SK-N-SH treated with all-trans-retinoic acid at 6 μM for 48 hours (cell line): ENCODE results near the gene AGAP2.

Source experiments
- ATAC-seq: fragments of 200-7000 bp; cut with Tn5 transposase; 3 replicates; pipeline ENCODE4 v1.9.1; 2020; ENCODE audit warnings: mild to moderate bottlenecking, moderate library complexity
- BACH2 ChIP-seq: fragments of 250-450 bp; sonication (Bioruptor Pico); IDR thresholded peaks from 2 replicates; pipeline ENCODE4 v1.9.0; 2021; ENCODE audit warnings: mild to moderate bottlenecking, borderline replicate concordance
- CREB5 ChIP-seq: fragments of 250-450 bp; sonication (Bioruptor Pico); IDR thresholded peaks from 2 replicates; pipeline ENCODE4 v1.5.1; 2020; ENCODE audit warnings: low read depth, mild to moderate bottlenecking, moderate library complexity
- CSDC2 ChIP-seq: fragments of 250-450 bp; sonication (Bioruptor Pico); IDR thresholded peaks from 2 replicates; pipeline ENCODE4 v1.5.0; 2020; ENCODE audit warnings: mild to moderate bottlenecking, moderate library complexity
- CSRNP3 ChIP-seq: fragments of 250-450 bp; sonication (Bioruptor Pico); IDR thresholded peaks from 2 replicates; pipeline ENCODE4 v1.5.1; 2021; ENCODE audit warnings: mild to moderate bottlenecking, moderate library complexity
- GLIS3 ChIP-seq: fragments of 250-450 bp; sonication (Bioruptor Pico); IDR thresholded peaks from 2 replicates; pipeline ENCODE4 v1.5.0; 2020; ENCODE audit warnings: mild to moderate bottlenecking, moderate library complexity
- ISL1 ChIP-seq: fragments of 250-450 bp; sonication (Bioruptor Pico); IDR thresholded peaks from 2 replicates; pipeline ENCODE4 v2.1.2; 2022; ENCODE audit warnings: mild to moderate bottlenecking, moderate library complexity
- OSR1 ChIP-seq: fragments of 250-450 bp; sonication (Bioruptor Pico); IDR thresholded peaks from 2 replicates; pipeline ENCODE4 v1.8.0; 2022; ENCODE audit warnings: moderate library complexity, mild to moderate bottlenecking, inconsistent platforms
- PATZ1 ChIP-seq: fragments of 250-450 bp; sonication (Bioruptor Pico); IDR thresholded peaks from 2 replicates; pipeline ENCODE4 v1.8.0; 2020; ENCODE audit warnings: mild to moderate bottlenecking, moderate library complexity, borderline replicate concordance
- PPARA ChIP-seq: fragments of 250-450 bp; sonication (Bioruptor Pico); IDR thresholded peaks from 2 replicates; pipeline ENCODE4 v1.5.0; 2020; ENCODE audit warnings: mild to moderate bottlenecking, borderline replicate concordance
- RARB ChIP-seq: fragments of 250-450 bp; sonication (Bioruptor Pico); IDR thresholded peaks from 2 replicates; pipeline ENCODE4 v1.8.0; 2021; ENCODE audit warnings: mild to moderate bottlenecking, moderate library complexity
- SNAI2 ChIP-seq: fragments of 250-450 bp; sonication (Bioruptor Pico); IDR thresholded peaks from 2 replicates; pipeline ENCODE4 v1.5.0; 2020; ENCODE audit warnings: mild to moderate bottlenecking, moderate library complexity
- TCF4 ChIP-seq: fragments of 250-450 bp; sonication (Bioruptor Pico); IDR thresholded peaks from 2 replicates; pipeline ENCODE4 v1.8.0; 2021; ENCODE audit warnings: mild to moderate bottlenecking, moderate library complexity, borderline replicate concordance
- TOX ChIP-seq: fragments of 250-450 bp; sonication (Bioruptor Pico); IDR thresholded peaks from 2 replicates; pipeline ENCODE4 v1.8.0; 2021; ENCODE audit warnings: mild to moderate bottlenecking, moderate library complexity, borderline replicate concordance
- ZC3H10 ChIP-seq: fragments of 250-450 bp; sonication (Bioruptor Pico); IDR thresholded peaks from 2 replicates; pipeline ENCODE4 v1.5.1; 2021; ENCODE audit warnings: mild to moderate bottlenecking, moderate library complexity
- ZFP3 ChIP-seq: fragments of 250-450 bp; sonication (Bioruptor Pico); IDR thresholded peaks from 2 replicates; pipeline ENCODE4 v1.5.0; 2020; ENCODE audit warnings: mild to moderate bottlenecking, moderate library complexity
- ZFP30 ChIP-seq: fragments of 450-650 bp; formaldehyde crosslinking; IDR thresholded peaks from 2 replicates; pipeline ENCODE4 v1.5.0; 2022; ENCODE audit warnings: mild to moderate bottlenecking, moderate library complexity
- ZNF565 ChIP-seq: fragments of 450-650 bp; formaldehyde crosslinking; conservative IDR thresholded peaks from 2 replicates; pipeline ENCODE4 v1.5.0; 2020; ENCODE audit warnings: low read depth, mild to moderate bottlenecking, moderate library complexity
- ZNF70 ChIP-seq: fragments of 450-650 bp; formaldehyde crosslinking; IDR thresholded peaks from 2 replicates; pipeline ENCODE4 v1.5.0; 2020; ENCODE audit warnings: mild to moderate bottlenecking, moderate library complexity
- ZNF8 ChIP-seq: fragments of 450-650 bp; formaldehyde crosslinking; IDR thresholded peaks from 2 replicates; pipeline ENCODE4 v1.5.0; 2020; ENCODE audit warnings: mild to moderate bottlenecking, moderate library complexity
- TF ChIP-seq, protein P1 (sequence below): fragments of 250-450 bp; sonication (Bioruptor Pico); IDR thresholded peaks from 2 replicates; pipeline ENCODE4 v1.8.0; 2021; ENCODE audit warnings: low read depth, mild to moderate bottlenecking, moderate library complexity, borderline replicate concordance
- TF ChIP-seq, protein P2 (sequence below): fragments of 250-450 bp; sonication (Bioruptor Pico); IDR thresholded peaks from 2 replicates; pipeline ENCODE4 v1.5.0; 2020; ENCODE audit warnings: mild to moderate bottlenecking, moderate library complexity

The AGAP2 gene

DNA sequence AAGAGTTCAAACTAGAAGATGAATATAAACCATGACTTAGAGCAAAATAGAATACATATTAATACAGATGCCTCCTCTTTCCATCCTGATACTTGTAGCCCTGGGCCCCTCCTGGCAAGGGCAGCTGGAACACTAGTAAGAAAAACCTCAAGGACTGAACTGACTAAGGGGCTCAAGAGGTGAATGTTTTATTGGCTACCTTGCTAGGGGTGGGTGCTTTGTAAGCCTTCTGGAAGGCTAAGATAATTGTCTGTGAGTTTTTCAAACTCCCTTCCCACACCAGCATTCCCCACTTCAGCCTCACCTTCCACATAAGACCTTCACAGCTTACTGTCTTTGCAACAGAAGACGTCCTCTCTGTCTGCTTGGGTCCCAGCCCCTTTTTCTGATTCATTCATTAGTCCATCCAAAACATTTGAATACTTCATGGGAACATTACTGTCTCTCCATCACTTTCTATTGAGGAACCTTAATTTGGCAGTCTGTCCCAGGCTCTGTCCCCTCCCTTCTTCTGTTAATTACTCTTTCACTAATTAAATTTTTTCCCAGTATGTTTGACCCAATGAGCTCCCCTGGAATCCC lies 15.3 kb upstream of the AGAP2 start:
- TF ChIP-seq TCF4 (CRISPR knock-in tag), result no peak
- no peak for TF ChIP-seq BACH2 (CRISPR knock-in tag)
- TF ChIP-seq ZNF565, result no peak
- no peak for TF ChIP-seq PPARA (CRISPR knock-in tag)
- TF ChIP-seq RARB (CRISPR knock-in tag), result no peak
- TF ChIP-seq GLIS3 (CRISPR knock-in tag), result no peak
- TF ChIP-seq TOX (CRISPR knock-in tag), result no peak
- TF ChIP-seq ZNF8 (CRISPR knock-in tag), result no peak
- TF ChIP-seq CREB5 (CRISPR knock-in tag), result no peak
- no peak for TF ChIP-seq ISL1 (CRISPR knock-in tag)
- no peak for TF ChIP-seq CSDC2
- TF ChIP-seq OSR1 (CRISPR knock-in tag), result no peak
- no peak for TF ChIP-seq ZFP30 (CRISPR knock-in tag)
- no peak for TF ChIP-seq SNAI2
- TF ChIP-seq CSRNP3 (CRISPR knock-in tag), result no peak
- no peak for TF ChIP-seq ZNF70
- TF ChIP-seq, all 23 proteins: peak for 0
- ATAC-seq, result no peak

- TF ChIP-seq ZFP3, result no peak
- TF ChIP-seq TCF4 (CRISPR knock-in tag), result no peak
- TF ChIP-seq, protein P1, sequence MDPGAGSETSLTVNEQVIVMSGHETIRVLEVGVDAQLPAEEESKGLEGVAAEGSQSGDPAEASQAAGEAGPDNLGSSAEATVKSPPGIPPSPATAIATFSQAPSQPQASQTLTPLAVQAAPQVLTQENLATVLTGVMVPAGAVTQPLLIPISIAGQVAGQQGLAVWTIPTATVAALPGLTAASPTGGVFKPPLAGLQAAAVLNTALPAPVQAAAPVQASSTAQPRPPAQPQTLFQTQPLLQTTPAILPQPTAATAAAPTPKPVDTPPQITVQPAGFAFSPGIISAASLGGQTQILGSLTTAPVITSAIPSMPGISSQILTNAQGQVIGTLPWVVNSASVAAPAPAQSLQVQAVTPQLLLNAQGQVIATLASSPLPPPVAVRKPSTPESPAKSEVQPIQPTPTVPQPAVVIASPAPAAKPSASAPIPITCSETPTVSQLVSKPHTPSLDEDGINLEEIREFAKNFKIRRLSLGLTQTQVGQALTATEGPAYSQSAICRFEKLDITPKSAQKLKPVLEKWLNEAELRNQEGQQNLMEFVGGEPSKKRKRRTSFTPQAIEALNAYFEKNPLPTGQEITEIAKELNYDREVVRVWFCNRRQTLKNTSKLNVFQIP (CRISPR knock-in tag), result no peak
- no peak for TF ChIP-seq ISL1 (CRISPR knock-in tag)
- no peak for TF ChIP-seq ZNF8 (CRISPR knock-in tag)
- no peak for TF ChIP-seq ZC3H10 (CRISPR knock-in tag)
- no peak for TF ChIP-seq ZFP30 (CRISPR knock-in tag)
- TF ChIP-seq PATZ1, result no peak
- TF ChIP-seq, protein P2, sequence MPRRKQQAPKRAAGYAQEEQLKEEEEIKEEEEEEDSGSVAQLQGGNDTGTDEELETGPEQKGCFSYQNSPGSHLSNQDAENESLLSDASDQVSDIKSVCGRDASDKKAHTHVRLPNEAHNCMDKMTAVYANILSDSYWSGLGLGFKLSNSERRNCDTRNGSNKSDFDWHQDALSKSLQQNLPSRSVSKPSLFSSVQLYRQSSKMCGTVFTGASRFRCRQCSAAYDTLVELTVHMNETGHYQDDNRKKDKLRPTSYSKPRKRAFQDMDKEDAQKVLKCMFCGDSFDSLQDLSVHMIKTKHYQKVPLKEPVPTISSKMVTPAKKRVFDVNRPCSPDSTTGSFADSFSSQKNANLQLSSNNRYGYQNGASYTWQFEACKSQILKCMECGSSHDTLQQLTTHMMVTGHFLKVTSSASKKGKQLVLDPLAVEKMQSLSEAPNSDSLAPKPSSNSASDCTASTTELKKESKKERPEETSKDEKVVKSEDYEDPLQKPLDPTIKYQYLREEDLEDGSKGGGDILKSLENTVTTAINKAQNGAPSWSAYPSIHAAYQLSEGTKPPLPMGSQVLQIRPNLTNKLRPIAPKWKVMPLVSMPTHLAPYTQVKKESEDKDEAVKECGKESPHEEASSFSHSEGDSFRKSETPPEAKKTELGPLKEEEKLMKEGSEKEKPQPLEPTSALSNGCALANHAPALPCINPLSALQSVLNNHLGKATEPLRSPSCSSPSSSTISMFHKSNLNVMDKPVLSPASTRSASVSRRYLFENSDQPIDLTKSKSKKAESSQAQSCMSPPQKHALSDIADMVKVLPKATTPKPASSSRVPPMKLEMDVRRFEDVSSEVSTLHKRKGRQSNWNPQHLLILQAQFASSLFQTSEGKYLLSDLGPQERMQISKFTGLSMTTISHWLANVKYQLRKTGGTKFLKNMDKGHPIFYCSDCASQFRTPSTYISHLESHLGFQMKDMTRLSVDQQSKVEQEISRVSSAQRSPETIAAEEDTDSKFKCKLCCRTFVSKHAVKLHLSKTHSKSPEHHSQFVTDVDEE (CRISPR knock-in tag), result no peak
- TF ChIP-seq SNAI2, result no peak
- TF ChIP-seq TOX (CRISPR knock-in tag), result no peak
- TF ChIP-seq PPARA (CRISPR knock-in tag), result no peak
- no peak for TF ChIP-seq RARB (CRISPR knock-in tag)
- no peak for ATAC-seq
Observed at GRCh38 chr12:57752668-57753000, 14.1 kb upstream of the AGAP2 start.
